ENCODE results near the gene JOSD2. TPM values are rescaled to one million over a fixed set of nuclear protein-coding genes. Genes with fewer than 3 reads are reported as not detected.
A peak's percentile ranks its signal among the peaks of the same experiment; 100 is the strongest.

JOSD2 gene
- polyA plus RNA-seq, 3 donors from 2014 or later, result 21.4 to 28.2 (median 26.1) TPM

DNA sequence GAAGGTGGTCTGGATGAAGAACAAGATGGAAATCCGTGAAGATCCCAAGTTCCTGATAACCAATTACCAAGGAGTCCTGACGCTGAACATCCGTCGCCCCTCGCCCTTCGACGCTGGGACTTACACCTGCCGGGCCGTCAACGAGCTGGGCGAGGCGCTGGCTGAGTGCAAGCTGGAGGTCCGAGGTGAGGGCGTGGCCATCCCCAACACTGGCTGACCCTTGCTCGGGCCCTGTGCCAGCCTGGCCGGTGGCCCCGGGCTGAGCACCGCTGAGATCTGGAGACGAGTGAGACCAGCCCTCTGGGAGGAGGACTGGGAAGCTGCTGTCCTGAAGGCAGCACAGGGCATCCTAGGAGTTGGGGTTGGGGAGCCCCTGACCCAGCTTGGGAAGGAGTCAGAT is 46.6 kb downstream of the JOSD2 start:
- no peak overlapping the region for H3K4me3 Mint-ChIP-seq
- no peaks in the 10 kb centered on the region for H3K4me1 Mint-ChIP-seq
- H3K27me3 Mint-ChIP-seq (ENCODE audit: low read depth in 3 of 3), result peaks cover 0 to 5% (median 3%) of the 10 kb centered on the region in 3 donors
- H3K9me3 Mint-ChIP-seq, result no peaks in the 10 kb centered on the region
- DNase-seq, result no peak
- no peaks in the 10 kb centered on the region for H3K36me3 Mint-ChIP-seq
- peak overlapping the region in 1 of 6 donors; percentile 62 for H3K27ac Mint-ChIP-seq

DNA sequence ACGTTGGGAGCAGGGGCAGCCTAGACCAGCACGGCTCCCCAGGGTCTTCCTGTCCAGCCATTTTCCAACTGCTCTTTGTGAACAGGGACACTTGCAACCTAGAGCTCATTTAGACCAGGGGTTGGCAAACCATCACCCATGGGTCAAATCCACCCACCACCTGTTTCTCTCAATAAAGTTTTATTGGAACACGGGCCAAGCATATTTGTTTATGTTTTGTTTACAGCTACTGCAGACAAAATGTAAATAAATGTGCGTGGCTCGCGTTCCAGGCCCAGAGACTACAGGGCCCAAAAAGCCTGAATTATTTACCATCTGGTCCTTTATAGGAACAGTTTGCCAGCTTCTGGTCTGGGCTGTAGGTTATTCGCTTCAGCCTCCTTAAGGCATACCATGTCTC is 48.0 kb downstream of the JOSD2 start:
- Mint-ChIP-seq H3K27ac (no peak overlapping the region), H3K4me3 (no peak overlapping the region), H3K27me3 (ENCODE audit: low read depth in 3 of 3) (peaks cover 0 to 7% (median 5%) of the 10 kb centered on the region in 3 donors)

DNA sequence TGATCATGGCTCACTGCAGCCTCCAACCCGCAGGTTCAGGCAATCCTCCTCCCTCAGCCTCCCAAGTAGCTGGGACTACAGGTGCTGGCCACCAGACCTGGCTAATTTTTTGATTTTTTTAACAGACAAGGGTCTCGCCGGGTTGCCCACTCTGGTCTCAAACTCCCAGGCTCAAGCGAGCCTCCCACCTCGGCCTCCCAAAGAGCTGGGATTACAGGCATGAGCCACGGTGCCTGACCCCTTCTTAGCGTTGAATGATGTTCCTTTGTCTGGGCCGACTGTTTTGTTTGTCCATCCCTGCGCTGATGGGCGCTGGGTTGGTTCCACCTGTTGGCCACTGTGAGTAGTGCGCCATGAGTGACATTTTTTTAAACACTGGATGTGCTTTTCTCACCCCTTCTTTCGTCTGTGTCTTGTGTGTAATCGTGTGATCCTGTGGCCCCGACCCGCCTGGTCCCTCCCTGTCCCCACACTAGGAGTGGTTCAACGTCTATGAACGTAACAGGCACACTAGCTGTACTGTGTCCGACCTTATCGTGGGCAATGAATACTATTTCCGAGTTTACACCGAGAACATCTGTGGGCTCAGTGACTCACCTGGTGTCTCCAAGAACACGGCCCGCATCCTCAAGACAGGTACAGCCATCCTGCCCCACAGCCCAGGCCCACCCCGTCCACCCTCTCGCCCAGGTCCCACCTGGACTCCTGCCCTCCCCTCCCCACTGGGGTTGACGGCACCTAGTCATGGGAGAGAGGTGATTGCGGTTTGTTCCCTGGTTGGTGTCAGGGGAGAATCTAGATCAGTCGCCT is 49.7 kb downstream of the JOSD2 start:
- Mint-ChIP-seq H3K4me3 (no peak overlapping the region), H3K27ac (peak overlapping the region in 1 of 6 donors; percentile 35), H3K9me3 (no peaks in the 10 kb centered on the region), H3K27me3 (ENCODE audit: low read depth in 3 of 3) (peaks cover 0 to 7% (median 5%) of the 10 kb centered on the region in 3 donors), H3K36me3 (no peaks in the 10 kb centered on the region), H3K4me1 (no peaks in the 10 kb centered on the region)
- DNase-seq, result peak; percentile 37 to 48 (median 47)

More for the DNA sequence above, 48.0 kb downstream of the JOSD2 start:
- no peaks in the 10 kb centered on the region for H3K9me3 Mint-ChIP-seq
- H3K36me3 Mint-ChIP-seq, result no peaks in the 10 kb centered on the region
- no peak for DNase-seq
- H3K4me1 Mint-ChIP-seq, result no peaks in the 10 kb centered on the region

DNA sequence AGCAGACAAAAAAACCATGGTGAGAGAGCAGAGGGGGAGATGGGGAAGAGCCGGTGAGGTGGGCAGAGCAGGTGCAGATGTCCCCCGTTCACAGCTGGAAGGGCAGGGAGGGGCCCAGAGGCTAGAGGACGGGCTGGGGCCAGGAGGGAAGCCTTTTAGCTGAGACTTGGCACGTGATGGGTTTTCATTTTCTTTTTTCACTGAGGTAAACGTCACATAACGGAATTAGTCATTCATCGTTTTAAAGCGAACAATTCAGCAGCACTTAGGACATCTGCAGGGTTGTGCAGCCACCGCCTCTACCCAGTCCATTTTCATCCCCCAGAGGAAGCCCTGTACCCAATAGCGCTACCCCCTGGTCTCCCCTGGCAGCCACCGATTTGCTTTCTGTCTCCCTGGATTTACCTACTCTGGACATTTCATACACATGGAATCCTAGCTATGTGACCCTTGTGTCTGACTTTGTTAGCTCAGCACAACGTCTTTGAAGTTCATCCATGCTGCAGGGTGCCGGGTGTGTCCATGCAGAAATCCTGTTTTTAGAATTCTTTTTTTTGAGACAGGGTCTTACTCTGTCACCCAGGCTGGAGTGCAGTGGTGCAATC is 50.7 kb downstream of the JOSD2 start:
- no peak for DNase-seq
- Mint-ChIP-seq H3K36me3 (no peaks in the 10 kb centered on the region), H3K27me3 (ENCODE audit: low read depth in 3 of 3) (peaks cover 0 to 9% (median 8%) of the 10 kb centered on the region in 3 donors), H3K9me3 (no peaks in the 10 kb centered on the region), H3K4me3 (no peak overlapping the region), H3K4me1 (no peaks in the 10 kb centered on the region), H3K27ac (no peak overlapping the region)

DNA sequence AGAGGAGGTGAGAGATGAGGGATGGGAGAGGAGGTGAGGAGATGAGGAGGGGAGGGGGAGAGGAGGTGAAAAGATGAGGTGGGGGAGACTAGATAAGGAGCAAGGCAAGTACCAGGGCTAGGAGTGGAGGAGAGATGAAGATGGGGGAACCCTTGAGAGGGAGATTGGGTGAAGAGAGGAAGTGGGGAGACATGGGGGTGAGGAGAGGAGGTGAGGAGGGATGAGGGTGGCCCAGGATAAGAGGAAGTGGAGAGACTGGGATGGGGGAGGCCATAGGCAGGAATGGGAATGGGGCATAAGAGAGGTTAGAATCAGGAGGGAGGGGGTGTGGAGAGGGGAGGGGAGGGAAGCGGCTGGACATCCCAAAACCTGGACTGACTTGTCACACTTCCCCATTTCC is 51.4 kb downstream of the JOSD2 start:
- Mint-ChIP-seq H3K27ac (no peak overlapping the region), H3K36me3 (no peaks in the 10 kb centered on the region), H3K9me3 (no peaks in the 10 kb centered on the region), H3K4me3 (no peak overlapping the region), H3K27me3 (ENCODE audit: low read depth in 3 of 3) (peaks cover 0 to 11% (median 9%) of the 10 kb centered on the region in 3 donors), H3K4me1 (no peaks in the 10 kb centered on the region)
- no peak for DNase-seq

DNA sequence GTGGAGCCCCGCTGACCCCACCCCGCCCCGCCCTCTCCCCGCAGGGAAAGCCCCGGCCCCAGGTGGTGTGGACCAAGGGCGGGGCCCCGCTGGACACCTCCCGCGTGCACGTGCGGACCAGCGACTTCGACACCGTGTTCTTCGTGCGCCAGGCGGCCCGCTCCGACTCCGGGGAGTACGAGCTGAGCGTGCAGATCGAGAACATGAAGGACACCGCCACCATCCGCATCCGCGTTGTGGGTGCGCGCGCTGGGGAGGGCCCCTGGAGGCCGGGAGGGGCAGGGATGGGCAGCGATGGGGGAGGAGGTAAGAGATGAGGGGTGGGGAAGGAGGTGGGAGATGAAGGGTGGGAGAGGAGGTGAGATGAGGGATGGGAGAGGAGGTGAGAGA is 51.9 kb downstream of the JOSD2 start:
- Mint-ChIP-seq H3K4me3 (no peak overlapping the region), H3K27me3 (ENCODE audit: low read depth in 3 of 3) (peaks cover 0 to 11% (median 10%) of the 10 kb centered on the region in 3 donors), H3K27ac (no peak overlapping the region), H3K9me3 (no peaks in the 10 kb centered on the region), H3K36me3 (no peaks in the 10 kb centered on the region), H3K4me1 (no peaks in the 10 kb centered on the region)
- DNase-seq, result no peak

DNA sequence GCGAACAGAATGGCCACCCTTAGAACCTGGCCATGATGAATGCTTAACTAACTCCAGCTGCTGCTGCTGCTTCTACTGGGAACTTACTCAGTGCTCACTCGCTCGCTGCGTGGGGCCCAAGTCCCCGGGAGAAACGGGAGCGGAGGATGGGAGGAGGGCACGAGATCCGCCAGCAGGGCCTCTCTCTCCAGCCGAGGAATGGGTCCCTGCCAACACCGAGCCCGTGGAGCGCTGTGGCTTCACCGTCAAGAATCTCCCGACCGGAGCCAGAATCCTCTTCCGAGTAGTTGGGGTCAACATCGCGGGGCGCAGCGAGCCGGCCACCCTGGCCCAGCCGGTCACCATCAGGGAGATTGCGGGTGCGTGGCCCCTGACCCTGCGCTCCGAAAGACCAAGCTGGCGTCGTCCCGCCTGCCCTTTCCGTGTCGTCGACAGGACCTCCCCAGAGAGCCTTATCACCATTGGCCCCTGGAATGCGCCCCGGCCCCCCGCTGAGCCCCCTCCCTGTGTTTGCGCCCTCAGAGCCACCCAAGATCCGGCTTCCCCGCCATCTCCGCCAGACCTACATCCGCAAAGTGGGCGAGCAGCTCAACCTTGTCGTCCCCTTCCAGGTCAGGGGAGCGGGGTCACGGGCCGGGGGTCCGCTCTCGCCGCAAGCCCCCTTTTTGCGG is 52.5 kb downstream of the JOSD2 start:
- no peaks in the 10 kb centered on the region for H3K4me1 Mint-ChIP-seq
- H3K36me3 Mint-ChIP-seq, result no peaks in the 10 kb centered on the region
- no peak overlapping the region for H3K4me3 Mint-ChIP-seq
- no peak overlapping the region for H3K27ac Mint-ChIP-seq
- peaks cover 0 to 11% (median 10%) of the 10 kb centered on the region in 3 donors for H3K27me3 Mint-ChIP-seq (ENCODE audit: low read depth in 3 of 3)
- no peak for DNase-seq
- no peaks in the 10 kb centered on the region for H3K9me3 Mint-ChIP-seq

DNA sequence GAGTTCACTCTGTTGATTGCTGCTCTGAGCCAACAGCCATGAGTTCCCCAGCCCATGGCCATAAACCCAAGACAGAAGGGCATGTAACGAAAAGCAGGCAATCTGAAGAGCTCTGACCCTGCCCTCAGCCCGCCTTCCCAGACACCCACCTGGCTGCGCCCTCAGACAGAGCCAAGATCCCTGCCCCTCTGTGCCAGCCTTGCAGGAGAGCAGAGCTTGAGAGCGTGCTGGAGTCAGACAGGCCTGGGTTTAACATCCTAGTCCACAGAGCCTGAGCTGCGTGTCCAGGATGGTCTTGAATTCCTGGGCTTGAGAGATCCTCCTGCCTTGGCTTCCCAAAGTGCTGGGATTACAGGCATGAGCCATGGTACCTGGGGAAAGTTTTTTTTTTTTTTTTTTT is 53.7 kb downstream of the JOSD2 start:
- H3K4me1 Mint-ChIP-seq, result no peaks in the 10 kb centered on the region
- H3K4me3 Mint-ChIP-seq, result no peak overlapping the region
- H3K27ac Mint-ChIP-seq, result no peak overlapping the region
- no peaks in the 10 kb centered on the region for H3K36me3 Mint-ChIP-seq
- no peak for DNase-seq
- H3K27me3 Mint-ChIP-seq (ENCODE audit: low read depth in 3 of 3), result peaks cover 0 to 11% (median 7%) of the 10 kb centered on the region in 3 donors
- H3K9me3 Mint-ChIP-seq, result no peaks in the 10 kb centered on the region

Other genes starting within 250 kb of the JOSD2 start
- not detected for gene KCNC3, start 181.8 kb downstream of the JOSD2 start, polyA plus RNA-seq
- 1 to 10 TPM in 1 of 3 donors, under 1 TPM in 1, not detected in 1; 0.50 to 2.2 TPM for gene NAPSA, start 145.6 kb downstream of the JOSD2 start, polyA plus RNA-seq
- gene NR1H2, start 134.7 kb downstream of the JOSD2 start, polyA plus RNA-seq, result 10 to 100 TPM; 65.0 to 84.9 (median 68.8) TPM
- gene POLD1, start 126.8 kb downstream of the JOSD2 start, polyA plus RNA-seq, result 10 to 100 TPM; 14.5 to 24.8 (median 22.8) TPM
- gene SPIB, start 92.3 kb downstream of the JOSD2 start, polyA plus RNA-seq, result 1 to 10 TPM in 2 of 3 donors, under 1 TPM in 1; 0.38 to 1.6 (median 1.5) TPM
- gene MYBPC2, start 78.3 kb downstream of the JOSD2 start, polyA plus RNA-seq, result not detected
- gene EMC10, start 34.7 kb downstream of the JOSD2 start, polyA plus RNA-seq, result 10 to 100 TPM in 1 of 3 donors, 1 to 10 TPM in 2; 6.9 to 13.3 (median 9.5) TPM
- 1 to 10 TPM in 1 of 3 donors, under 1 TPM in 2; 0.39 to 1.3 (median 0.68) TPM for gene GARIN5A, start 34.3 kb downstream of the JOSD2 start, polyA plus RNA-seq
- not detected for gene ASPDH, start 2.7 kb upstream of the JOSD2 start, polyA plus RNA-seq
- not detected for gene LRRC4B, start 57.2 kb upstream of the JOSD2 start, polyA plus RNA-seq
- under 1 TPM in 1 of 3 donors, not detected in 2; 0.22 TPM for gene SYT3, start 128.7 kb upstream of the JOSD2 start, polyA plus RNA-seq
- 1 to 10 TPM in 1 of 3 donors, not detected in 2; 1.8 TPM for gene C19orf81, start 138.3 kb upstream of the JOSD2 start, polyA plus RNA-seq
- gene SHANK1, start 208.6 kb upstream of the JOSD2 start, polyA plus RNA-seq, result not detected
- 1 to 10 TPM; 1.4 to 4.6 (median 4.2) TPM for gene CLEC11A, start 212.2 kb upstream of the JOSD2 start, polyA plus RNA-seq

All from immature natural killer cell (primary cell).